GM12864 (cell line): ENCODE data around the gene NPFFR2.

Experiments
- DNase-seq: peaks from one replicate; pipeline ENCODE4 v3.0.0-alpha.2; 2011; ENCODE audit warnings: low read depth
- H3K4me3 ChIP-seq: 2 replicates; pipeline ENCODE4 v1.5.1; 2011; ENCODE audit warnings: mild to moderate bottlenecking, low read depth, low read length, control low read depth
- TF ChIP-seq, protein P1 (sequence below): IDR thresholded peaks from 2 replicates; pipeline ENCODE4 v1.5.1; 2011; ENCODE audit warnings: low read depth, mild to moderate bottlenecking, moderate library complexity, low read length, control low read depth, inconsistent platforms; ENCODE audit errors: missing control alignments

The NPFFR2 gene

GRCh38 chr4:72019688-72020087 is 12.1 kb upstream of the NPFFR2 start:
- no peak overlapping the region for H3K4me3 ChIP-seq
- DNase-seq = no peak
- TF ChIP-seq, protein P1, sequence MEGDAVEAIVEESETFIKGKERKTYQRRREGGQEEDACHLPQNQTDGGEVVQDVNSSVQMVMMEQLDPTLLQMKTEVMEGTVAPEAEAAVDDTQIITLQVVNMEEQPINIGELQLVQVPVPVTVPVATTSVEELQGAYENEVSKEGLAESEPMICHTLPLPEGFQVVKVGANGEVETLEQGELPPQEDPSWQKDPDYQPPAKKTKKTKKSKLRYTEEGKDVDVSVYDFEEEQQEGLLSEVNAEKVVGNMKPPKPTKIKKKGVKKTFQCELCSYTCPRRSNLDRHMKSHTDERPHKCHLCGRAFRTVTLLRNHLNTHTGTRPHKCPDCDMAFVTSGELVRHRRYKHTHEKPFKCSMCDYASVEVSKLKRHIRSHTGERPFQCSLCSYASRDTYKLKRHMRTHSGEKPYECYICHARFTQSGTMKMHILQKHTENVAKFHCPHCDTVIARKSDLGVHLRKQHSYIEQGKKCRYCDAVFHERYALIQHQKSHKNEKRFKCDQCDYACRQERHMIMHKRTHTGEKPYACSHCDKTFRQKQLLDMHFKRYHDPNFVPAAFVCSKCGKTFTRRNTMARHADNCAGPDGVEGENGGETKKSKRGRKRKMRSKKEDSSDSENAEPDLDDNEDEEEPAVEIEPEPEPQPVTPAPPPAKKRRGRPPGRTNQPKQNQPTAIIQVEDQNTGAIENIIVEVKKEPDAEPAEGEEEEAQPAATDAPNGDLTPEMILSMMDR = no peak

GRCh38 chr4:72022553-72022952 is 9.2 kb upstream of the NPFFR2 start:
- TF ChIP-seq, protein P1 = no peak
- H3K4me3 ChIP-seq = no peak overlapping the region
- no peak for DNase-seq

DNA sequence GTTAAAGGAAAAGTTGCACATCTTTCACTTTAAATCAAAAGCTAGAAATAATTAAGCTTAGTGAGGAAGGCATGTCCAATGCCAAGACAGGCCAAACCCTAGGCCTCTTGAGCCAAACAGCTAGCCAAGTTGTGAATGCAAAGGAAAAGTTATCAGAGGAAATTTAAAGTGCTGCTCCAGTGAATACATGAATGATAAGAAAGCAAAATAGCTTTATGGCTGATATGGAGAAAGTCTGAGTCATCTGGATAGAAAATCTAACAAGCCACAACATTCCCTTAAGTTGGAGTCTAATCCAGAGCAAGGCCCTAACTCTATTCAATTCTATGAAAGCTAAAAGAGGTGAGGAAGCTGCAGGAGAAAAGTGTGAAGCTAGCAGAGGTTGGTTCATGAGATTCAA is 23.8 kb downstream of the NPFFR2 start:
- TF ChIP-seq, protein P1 = no peak
- DNase-seq = no peak

DNA sequence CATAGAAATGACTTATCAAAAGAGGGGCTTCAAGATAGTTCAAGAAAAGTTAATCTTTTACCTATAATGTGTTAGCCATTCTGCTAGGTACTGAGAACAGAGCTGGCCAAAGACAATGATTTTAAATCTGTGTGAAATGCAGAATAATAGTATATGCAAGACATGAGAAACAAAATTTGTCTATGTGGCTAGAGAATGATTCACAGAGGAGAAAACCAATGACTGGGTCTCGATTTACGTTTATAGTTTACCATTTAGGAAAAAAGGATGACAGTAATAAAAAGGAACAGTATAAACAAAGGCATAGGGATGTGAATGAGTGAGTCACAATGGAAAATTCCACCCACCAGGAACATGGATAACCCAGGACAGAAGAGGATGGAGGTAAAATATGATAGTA is 31.9 kb downstream of the NPFFR2 start:
- TF ChIP-seq, protein P1 = no peak
- DNase-seq = no peak
- H3K4me3 ChIP-seq = no peak overlapping the region

More for the DNA sequence above, 23.8 kb downstream of the NPFFR2 start:
- no peak overlapping the region for H3K4me3 ChIP-seq

GRCh38 chr4:72067051-72067450 is 35.3 kb downstream of the NPFFR2 start:
- H3K4me3 ChIP-seq = no peak overlapping the region
- DNase-seq = no peak
- TF ChIP-seq, protein P1 = no peak

DNA sequence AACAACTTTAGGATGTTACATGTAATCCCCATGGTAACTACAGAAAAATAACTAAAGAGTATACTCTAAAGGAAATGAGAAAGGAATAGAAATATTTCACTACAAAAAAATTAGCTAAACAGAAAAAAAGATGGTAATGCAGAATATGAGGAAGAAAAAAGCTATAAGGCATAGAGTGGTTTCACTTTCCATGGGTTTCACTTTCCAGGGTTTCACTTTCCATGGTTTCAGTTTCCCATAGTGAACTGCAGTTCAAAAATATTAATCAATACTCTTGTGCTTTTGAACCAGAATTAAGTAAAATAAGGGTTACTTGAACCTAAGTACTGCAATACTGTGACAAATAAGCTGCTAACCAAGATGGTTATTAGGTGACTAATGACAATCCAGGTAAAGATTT is 42.0 kb downstream of the NPFFR2 start:
- DNase-seq = no peak
- H3K4me3 ChIP-seq = no peak overlapping the region
- TF ChIP-seq, protein P1 = no peak

DNA sequence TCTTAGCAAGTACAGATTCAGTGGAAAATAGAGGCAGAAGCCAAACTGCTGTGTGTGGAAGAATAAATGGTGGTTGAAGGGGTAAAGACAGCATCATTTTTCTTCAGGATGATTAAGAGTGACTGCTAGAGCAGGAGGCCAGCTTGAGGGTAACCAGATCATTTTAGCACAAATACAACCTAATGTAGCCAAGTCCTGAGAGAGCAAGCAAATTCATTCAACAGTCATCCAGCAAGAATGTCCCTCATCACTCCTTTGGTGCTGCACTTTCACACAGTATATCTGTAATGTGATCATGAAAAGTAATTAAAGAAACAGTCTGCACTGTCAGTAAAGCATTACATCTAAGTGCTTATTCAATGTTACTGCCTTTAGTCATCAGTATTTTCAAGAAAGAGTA is 44.8 kb downstream of the NPFFR2 start:
- DNase-seq = no peak
- TF ChIP-seq, protein P1 = no peak
- H3K4me3 ChIP-seq = no peak overlapping the region
